HG03108 (cell line): ENCODE data around the gene FAXDC2.

ENCODE experiments used
- ATAC-seq: cut with Tn5 transposase; IDR thresholded peaks from one replicate; pipeline ENCODE4 v1.9.1; 2021; ENCODE audit warnings: moderate library complexity; ENCODE audit not compliant: unreplicated experiment

FAXDC2 gene, protein sequence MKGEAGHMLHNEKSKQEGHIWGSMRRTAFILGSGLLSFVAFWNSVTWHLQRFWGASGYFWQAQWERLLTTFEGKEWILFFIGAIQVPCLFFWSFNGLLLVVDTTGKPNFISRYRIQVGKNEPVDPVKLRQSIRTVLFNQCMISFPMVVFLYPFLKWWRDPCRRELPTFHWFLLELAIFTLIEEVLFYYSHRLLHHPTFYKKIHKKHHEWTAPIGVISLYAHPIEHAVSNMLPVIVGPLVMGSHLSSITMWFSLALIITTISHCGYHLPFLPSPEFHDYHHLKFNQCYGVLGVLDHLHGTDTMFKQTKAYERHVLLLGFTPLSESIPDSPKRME

DNA sequence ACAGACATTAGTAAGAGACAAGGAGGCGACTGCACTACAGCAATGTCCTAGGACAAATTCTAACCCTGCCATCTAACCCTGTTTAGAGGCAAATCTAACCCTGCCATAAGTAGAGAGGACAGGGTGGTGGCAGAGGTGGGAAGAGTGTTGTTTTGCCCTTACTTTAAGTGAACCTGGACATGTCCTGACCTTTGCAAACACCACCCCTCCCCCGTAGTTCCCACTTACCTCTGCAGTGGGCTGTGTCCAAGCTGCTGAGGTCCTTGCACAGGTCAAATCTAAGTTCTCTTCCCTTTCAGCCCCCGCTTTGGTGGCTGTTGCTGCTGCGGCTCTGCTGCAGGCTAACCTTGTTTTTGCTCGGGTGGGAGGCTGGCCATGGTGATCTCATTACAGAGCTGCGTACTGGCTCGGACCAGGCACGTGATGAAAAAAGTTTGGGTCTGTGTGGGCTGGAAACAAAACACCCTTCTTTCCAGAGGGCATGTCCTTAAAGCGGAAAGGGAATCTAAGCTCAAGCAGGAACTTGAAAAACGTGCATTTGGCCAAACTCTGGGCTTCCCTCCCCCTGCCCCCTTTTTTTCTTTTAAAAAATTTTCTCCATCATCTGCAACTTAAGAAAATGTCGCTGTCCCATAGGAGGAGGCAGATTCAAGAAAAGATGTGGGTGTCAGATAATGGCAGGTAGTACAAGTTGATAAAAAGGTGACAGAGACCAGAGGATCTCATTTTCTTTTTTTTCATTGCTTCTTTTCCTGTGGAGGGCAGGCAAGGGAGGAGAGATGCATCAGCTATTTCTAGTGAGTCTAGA lies at the start of gene FAXDC2:
Gene FAXDC2 (minus strand): TSS at position 349 of the 808 bp plus-strand sequence. CDS start 12,425 bp downstream, outside the sequence.
- no peak for ATAC-seq

DNA sequence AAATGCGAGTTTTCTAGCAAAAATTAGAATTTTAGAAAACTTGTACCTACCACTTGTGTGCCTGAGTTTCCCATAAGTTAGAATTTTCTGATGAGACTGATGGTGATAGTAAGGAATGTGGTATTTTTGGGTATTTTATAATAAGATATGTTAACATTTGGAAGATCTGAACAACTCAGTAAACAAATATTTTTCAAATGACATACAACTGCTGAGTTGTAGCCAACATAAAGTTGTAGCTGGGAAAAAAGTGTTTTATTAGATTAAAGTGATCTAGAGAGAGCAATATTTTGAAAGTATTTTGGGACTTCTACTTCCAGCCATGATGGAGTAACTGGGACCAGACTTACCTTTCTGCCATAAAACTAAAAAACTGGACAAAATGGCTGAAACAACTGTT lies 49.7 kb upstream of the FAXDC2 start:
- no peak for ATAC-seq

DNA sequence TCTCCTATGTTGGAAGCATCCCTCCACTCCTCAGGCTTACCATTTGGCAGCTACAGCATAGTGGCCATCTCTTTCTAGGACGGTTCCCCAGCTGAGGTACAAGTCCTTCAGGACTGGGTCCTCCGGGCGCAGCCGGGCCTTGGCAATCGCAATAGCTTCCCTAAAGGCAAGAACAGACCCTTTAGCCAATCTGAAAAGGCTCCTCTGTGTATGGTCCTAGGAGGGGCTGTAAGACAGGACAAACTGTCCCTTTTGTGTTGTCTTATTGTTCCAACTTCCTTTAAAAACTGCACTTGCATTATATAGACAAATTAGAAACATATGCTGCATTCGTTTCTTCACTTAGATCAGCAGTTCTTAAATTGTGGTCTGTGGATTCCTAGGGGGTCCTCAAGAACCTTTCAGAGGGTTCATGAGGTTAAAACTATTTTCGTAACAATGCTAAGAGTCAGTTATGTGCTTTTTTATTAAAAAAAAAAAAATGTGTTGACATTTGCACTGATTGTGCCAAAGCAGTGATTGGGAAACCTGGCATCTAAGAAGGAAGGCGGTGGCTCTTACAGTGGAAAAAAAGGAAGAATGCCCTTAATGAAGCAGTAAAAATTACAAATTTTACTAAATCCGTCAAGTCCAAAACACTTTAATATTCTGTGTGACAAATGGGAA lies 48.9 kb upstream of the FAXDC2 start:
- ATAC-seq = no peak

DNA sequence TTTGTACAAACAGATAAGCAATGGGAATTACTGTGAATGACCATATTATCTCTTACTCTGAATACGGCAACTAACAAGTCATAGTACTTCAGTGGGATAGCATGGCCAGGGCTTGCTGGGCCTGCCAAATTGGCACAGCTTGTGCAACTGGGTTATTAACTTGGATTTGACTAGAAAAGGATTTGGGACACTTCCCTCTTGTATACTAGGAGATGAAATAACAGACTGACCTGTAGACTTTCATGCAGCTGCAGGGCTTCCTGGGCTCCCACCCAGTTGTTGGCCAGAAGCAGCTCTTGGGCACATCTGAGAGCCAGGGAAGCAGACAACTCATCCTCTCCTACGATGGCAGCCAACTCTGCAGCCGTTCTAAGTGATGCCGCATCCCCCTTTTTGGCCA lies 47.8 kb upstream of the FAXDC2 start:
- no peak for ATAC-seq

DNA sequence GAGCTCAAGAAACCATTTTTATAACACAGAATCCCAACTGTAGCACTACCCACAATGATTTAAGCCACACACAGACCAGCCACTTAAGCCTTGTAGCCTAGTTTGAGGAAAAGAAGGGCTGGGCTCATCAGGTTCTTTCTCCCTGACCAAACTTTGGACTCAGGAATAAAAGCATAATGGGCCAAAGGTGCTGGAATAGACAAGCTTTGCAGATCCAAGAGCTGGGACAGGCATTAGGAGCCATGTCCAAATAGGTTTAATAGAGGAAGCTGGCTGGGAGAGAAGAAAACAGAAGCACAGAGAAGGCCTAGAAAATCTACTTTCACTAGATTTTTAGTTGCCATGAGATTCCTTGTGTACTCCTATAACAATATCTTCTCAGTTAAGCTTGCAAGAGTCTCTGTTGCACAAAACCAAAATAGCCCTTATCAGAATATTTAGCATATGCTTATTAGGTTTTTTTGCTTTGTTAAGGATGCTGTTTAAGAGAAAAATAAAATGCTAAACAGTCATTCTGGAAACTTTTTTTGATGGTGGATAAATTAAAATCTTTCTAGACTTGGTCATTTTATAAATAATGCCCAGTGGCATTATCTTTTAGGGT lies 46.3 kb upstream of the FAXDC2 start:
- ATAC-seq = no peak

DNA sequence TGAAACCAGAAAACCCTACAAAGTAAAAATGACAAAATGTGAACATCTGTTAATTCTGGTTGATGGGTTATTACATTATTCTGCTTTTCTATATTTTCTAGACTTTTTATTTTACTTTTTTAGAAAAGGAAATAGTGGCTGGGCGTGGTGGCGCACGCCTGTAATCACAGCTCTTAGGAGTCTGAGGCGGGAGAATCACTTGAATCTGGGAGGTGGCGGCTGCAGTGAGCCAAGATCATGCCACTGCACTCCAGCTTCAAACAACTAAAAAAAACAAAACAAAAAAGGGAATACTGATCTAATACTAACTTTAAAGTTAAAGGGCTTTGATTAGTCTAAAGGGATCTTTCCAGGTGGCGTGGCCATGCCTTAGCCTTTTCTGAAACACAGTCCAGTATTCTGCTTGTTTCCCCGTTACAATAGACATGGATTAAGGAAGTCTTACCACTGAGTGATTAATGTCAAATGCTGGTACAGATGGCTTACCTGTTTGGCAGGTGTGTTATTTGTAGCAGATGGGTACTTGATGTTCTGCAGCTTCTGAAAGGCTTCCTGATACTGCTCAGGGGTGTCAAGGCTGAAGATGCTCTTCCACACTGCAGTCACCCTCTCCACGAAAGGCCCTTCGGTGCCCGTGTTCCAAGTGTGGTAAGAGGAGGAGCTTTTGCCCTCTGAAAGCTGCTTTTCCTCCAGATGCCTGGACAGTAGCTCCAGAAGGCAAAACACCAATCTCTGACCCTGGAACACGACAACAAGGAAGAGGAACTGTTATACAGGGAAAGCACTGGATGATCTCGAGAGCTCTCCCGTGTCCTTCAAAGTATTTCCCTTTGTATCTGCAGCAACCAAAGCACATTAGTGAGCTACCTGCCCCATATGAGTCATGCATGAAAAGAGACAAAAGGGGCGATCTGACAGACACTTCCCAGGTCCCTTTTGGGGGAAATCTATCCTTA lies 45.5 kb upstream of the FAXDC2 start:
- ATAC-seq = no peak

DNA sequence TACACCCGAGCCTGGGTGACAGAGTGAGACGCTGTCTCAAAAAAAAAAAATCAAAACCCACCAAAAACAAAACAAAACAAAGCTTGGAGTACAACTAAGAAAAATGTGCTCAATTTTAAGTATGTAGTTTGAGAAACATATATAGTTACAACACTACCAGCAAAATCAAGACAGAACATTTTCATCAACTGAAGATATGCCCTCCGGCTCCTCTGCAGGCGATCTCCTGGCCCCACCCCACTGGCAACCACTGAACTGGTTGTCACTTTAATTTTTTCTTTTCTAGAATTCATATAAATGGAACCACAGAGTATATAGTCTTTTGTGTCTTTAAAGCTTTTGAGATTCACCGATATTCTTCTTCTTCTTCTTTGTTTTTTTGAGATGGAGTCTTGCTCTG lies 43.0 kb upstream of the FAXDC2 start:
- no peak for ATAC-seq

DNA sequence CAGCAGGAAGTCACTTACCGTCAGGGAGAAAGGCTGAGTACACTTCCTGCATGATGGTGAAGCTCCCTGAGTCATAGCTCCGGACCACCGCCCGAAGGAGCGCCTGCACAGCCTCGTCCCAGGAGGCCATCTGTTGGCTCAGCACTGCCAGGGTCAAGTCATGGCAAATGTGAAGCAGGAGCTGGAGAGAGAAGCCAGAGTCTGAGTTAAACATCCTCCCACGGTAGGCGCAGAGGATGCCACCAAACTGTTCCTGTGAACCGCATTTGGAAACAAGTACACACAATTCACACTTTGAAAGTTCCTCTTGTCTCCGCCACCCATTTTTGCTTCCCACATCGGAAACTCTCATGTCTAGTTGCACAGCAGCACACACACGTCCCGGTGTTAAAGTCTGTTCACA lies 42.0 kb upstream of the FAXDC2 start:
- no peak for ATAC-seq

DNA sequence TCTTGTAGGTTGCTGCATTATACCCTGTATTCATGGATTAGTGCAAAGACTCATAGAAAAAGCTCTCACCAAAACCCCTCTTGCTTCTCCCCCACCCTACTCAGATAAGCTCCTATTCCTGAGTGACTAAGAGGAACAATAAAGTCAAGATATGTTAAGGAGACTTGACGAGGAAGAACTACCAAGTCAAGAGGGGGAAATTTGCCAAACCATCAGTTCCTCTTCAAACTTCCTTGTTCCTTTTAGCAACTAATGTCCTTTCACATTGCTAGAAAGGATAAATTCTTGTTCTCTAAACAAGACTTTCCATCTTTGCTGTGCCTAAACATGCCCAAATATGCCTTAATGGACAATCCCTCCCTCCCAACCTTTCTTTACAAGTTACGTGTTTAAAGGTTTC lies 35.0 kb upstream of the FAXDC2 start:
- no peak for ATAC-seq

DNA sequence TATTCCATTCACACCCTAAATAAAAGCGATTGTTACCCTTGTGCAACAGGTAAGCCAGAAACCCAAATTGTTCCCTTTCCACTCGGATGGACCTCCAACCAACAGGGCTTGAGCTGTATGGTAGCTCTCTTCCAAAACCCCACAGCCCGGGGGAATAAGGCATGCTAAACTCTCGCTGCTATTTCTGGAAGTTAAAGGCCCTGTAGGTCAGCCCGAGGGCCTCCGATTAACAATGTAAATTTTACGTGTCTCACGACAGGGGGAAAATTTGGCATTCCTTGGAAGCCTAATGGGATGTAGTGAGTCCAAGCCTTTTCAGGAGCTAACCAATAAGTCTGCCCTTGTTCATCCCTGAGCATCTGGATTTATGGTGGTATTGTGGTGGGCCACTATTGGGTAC lies 34.0 kb upstream of the FAXDC2 start:
- no peak for ATAC-seq

DNA sequence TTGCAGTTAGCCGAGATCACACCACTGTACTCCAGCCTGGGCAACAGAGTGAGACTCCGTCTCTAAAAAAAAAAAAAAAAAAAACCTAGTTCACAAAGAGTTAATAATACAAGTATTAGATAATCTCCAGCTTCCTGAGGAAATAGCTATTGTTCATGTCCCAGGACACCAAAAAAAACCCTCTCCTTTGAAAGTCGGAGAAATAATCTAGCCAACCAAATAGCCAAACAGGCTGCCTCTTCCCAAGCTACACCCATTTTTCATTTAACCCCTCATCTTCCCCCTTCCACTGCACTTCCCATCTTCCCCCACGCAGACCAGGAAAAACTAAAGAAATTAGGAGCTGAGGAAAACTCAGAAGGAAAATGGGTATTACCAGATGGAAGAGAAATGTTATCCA lies 31.6 kb upstream of the FAXDC2 start:
- ATAC-seq = no peak

DNA sequence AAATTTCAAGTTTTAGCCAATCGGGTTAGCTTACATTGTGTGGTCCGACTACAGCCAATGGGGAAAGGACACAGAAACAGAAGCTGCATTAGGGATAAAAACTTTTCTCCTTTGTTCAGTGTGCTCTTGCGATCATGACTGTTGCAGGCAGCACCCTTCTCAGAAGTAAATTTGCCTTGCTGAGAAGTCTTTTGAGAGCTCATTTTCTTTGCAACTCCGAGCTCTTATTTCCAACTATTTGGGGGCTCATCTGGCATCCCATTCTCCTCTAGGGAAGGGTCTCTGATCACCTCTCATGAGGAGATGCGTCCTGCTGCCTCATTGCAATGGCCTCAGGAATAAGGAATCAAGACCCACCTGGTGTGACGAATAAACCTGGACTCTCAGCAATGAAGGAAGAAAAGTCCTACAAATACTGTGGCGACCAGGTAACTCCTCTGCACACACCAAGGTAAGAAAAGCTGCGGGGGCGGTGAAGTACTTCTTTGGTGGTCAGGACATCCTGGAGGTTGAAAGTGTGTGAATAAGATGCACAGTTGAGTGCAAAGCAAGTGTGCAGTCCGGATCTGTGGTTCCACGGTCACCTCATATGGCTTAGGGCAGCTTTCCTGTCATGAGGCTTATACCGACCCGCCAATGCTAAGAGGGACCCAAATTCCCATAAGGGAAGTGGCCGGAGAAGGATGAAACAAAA lies 28.4 kb upstream of the FAXDC2 start:
- no peak for ATAC-seq

DNA sequence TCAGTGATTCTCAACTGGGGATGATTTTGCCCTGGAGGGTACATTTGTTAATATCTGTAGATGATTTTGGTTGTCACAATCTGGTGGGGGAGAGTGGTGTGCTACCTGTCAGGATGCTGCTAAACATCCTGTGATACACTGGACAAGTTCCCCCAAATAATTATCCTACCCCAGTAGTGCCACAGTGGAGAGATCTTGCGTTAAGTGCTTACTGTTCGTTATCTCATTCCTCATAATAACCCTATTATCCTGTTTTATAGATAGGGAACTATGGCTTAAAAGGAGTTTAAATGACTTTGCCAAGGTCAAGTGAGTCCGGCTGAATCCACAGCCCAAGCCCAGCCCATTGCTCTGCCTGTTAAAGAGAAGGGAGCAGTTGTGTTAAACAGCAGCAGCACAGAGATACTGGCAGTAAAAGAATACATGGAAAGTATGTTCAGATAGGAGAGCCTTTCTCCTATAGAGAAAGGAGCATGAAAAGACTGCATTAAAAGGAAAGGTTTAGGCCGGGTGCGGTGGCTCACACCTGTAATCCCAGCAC lies 23.5 kb upstream of the FAXDC2 start:
- ATAC-seq = no peak

DNA sequence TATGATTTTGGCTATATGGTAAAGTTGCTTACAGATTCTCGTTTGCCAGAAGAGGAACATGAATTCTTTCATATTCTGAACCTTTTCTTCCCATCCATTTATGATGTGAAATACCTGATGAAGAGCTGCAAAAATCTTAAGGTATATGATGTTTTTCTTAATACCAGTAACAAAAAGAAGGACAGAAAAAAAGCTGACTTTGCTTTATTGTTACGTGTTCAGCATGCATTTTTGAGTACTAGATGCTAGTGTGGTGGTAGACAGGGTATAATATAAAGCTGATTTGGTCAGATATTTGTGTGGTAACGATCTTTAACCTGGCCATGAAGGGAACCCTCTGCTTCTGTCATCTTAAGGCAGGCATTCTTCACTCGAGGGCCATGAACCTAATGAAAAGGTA lies 21.3 kb upstream of the FAXDC2 start:
- ATAC-seq = no peak

DNA sequence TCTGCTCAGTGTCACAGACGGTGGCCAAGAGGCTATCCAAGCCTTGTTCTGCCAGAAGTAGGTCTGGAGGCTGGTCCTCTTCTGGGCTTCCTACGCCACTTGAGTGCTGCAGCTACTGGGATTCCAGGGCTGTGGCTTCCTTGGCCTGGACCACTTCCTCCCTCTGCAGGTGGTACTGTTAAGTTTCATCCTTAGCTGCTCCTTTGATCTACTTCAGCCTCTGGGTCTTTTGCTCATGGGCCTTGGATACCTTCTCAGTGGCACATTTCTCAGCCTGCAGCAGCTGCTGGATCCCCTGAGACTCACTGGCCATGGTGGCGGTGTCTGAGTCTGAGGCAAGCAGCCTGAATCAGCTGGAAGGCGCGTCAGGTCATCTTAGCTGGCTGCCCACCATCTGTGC lies 18.3 kb upstream of the FAXDC2 start:
- ATAC-seq = no peak

DNA sequence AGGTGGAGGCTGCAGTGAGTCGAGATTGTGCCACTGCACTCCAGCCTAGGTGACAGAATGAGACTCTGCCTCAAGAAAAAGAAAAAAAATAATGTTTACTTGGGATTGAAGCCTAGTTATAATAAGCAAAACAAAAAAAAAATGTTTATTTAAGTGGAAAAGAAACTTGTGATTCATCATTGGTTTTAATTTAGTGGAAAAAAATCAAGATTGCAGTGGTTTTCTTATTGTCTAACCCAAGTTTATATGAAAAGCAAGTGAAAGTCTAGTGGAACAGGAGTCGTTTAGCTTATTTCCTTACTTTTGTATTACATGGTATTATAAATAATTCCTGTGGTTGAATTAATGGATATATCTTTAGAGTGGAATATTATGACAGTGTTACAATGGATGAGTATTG lies 16.4 kb upstream of the FAXDC2 start:
- no peak for ATAC-seq

DNA sequence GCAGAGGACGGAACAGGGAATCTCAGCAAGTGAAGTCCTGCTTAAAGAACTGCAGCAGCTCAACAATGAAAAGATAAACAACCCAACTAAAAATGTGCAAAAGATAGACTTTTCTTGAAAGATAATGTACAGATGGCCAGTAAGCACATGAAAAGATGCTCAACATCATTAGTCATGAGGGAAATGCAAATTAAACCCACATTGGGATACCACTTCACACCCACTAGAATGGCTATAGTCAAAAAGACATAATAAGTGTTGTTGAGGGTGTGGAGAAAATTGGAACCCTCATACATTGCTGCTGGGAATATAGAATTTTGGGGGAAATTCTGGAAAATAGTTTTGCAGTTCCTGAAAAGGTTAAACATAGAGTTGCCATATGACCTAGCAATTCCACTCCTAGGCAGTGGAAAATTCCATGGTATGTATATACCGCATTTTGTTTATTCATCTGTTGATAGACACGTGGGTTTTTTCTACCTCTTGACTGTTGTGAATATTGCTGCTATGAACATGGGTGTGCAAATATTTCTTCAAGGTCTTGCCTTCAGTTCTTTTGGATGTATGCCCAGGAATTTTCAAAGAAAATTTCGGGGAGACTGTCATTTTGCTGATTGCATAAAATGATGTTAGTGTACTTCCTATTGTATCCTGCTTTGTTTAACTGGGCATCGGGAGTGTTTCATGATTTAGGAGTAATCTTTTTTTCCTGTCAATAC lies 15.2 kb upstream of the FAXDC2 start:
- ATAC-seq = no peak

DNA sequence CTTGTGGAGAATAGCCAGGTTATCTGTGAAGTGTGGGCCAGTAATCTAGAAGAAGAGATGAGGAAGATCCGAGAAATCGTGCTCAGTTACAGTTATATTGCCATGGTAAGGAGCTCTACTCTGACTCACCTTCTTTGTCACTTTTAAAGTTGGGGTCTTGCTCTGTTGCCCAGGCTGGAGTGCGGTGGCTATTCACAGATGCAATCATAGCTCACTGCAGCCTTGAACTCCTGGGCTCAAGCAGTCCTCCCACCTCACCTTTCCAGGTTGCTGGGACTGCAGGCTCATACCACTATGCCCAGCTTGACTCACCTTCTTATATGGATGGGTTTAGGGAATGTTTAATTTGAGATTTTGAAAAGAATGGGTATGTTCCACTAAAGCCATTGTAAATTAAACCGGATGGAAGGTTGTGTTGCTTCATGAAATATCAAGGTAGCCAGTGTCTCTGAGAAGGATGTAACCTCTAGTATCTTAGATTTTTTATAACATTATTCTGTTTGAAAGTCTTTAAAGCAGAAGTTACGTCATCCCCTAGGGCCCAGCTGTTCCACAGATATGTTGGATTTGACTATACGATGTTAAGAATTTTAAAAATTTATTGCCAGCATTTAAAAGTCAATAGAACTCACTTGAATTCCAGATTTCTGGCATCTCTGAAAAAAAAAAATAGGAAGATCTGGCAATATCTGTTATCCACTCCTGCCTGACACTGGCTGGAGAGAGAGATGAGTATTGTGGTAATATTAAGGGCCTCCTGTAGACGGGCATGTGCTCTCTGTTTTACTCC lies 13.1 kb upstream of the FAXDC2 start:
- ATAC-seq = no peak
